HG03558 (cell line): ENCODE data around the gene DYNLT1.
"Not testable (repeated sequence)": the region's sequence is repeated elsewhere in the genome, so short reads cannot be mapped to it uniquely, and the experiment has no call there.

ENCODE experiments used
- ATAC-seq: cut with Tn5 transposase; IDR thresholded peaks from one replicate; pipeline ENCODE4 v1.9.1; 2021; ENCODE audit warnings: moderate number of reproducible peaks; ENCODE audit not compliant: unreplicated experiment; ENCODE audit errors: extremely low read depth

The DYNLT1 gene

GRCh38 chr6:158626360-158627167 lies 18.0 kb downstream of the DYNLT1 start:
- ATAC-seq = no peak

GRCh38 chr6:158625881-158626305 lies 18.6 kb downstream of the DYNLT1 start:
- no peak for ATAC-seq

GRCh38 chr6:158624684-158625682 lies 19.6 kb downstream of the DYNLT1 start:
- no peak for ATAC-seq

GRCh38 chr6:158622545-158623190 lies 21.9 kb downstream of the DYNLT1 start:
- ATAC-seq = no peak

- no peak for ATAC-seq
Measured at GRCh38 chr6:158621694-158622544, 22.6 kb downstream of the DYNLT1 start.

- no peak for ATAC-seq
Measured at GRCh38 chr6:158620963-158621693, 23.4 kb downstream of the DYNLT1 start.

- ATAC-seq = no peak
Measured at GRCh38 chr6:158619922-158620801, 24.4 kb downstream of the DYNLT1 start.

- ATAC-seq = not testable (repeated sequence)
Measured at GRCh38 chr6:158618289-158618688, 26.3 kb downstream of the DYNLT1 start.

GRCh38 chr6:158614606-158615005 lies 29.9 kb downstream of the DYNLT1 start:
- ATAC-seq = not testable (repeated sequence)

GRCh38 chr6:158611541-158612370 lies 32.8 kb downstream of the DYNLT1 start:
- ATAC-seq = no peak

- no peak for ATAC-seq
Measured at GRCh38 chr6:158611039-158611438, 33.5 kb downstream of the DYNLT1 start.

- no peak for ATAC-seq
Measured at GRCh38 chr6:158610319-158610968, 34.1 kb downstream of the DYNLT1 start.

GRCh38 chr6:158609455-158610155 lies 34.9 kb downstream of the DYNLT1 start:
- no peak for ATAC-seq

- no peak for ATAC-seq
Measured at GRCh38 chr6:158608221-158608620, 36.3 kb downstream of the DYNLT1 start.

- ATAC-seq = no peak
Measured at GRCh38 chr6:158607411-158608170, 37.0 kb downstream of the DYNLT1 start.
